C4-2B (cell line): Measurements from ENCODE around the gene ADD1.

ENCODE experiments used
- CTCF ChIP-seq: fragments of 450-650 bp; conservative IDR thresholded peaks from 2 replicates; pipeline ENCODE4 v1.5.1; 2017; ENCODE audit warnings: mild to moderate bottlenecking
- ZFX ChIP-seq: fragments of 450-650 bp; IDR thresholded peaks from 2 replicates; pipeline ENCODE4 v1.6.1; 2017

- TF ChIP-seq CTCF (no peak), ZFX (no peak)
Observed at GRCh38 chr4:2827874-2828751, 15.5 kb upstream of the ADD1 start.
